GM11168 (cell line): ENCODE measurements around the gene EDARADD.
"Not testable (repeated sequence)": the region's sequence is repeated elsewhere in the genome, so short reads cannot be mapped to it uniquely, and the experiment has no call there.

Experiments
- in situ Hi-C: fragments of 300-500 bp; cut with MboI; formaldehyde crosslinking; loops from one replicate; pipeline ENCODE4 v1.12.0; 2022; ENCODE audit warnings: low sequenced_read_pairs; ENCODE audit not compliant: unreplicated experiment

EDARADD gene

DNA sequence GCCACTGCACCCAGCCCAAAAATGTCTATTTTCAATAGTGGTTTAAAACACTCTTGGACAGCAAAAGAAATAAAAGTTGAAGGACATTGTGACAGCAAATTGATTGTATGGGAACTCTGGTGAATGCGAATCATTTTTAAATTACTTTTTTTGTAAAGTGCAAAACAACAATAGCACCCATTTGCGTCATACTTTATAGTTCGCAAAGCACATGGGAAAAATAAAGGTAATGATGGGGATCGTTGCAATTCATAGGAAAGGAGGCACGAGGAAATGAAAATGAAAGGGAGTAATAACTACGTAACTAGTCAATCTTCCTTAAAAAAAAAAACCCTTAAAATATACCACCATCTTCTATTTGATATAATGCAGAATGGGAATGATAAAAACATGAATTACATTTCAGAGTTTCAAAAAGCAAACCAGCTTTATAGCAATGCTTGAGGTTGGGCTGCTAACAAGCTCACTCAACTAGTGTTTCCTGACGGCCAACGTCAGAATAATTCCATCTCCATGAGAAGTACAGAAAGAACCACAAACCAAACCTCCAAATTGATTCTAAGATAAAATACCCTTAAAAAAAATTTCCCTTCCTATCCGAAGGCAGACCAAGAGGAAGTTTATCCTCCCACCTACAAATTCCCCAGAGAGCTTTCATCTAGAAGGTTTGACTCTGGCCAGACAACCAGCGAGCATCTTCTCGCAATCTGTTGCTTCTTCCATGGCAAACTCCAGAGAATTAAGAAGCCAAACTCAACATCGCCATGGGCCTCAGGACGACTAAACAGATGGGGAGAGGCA lies at the start of gene EDARADD:
TSS of gene EDARADD (plus strand) at position 606 of the 801 bp plus-strand sequence. CDS start at position 765, 159 bp downstream.
- in situ Hi-C loops: no loop called here

DNA sequence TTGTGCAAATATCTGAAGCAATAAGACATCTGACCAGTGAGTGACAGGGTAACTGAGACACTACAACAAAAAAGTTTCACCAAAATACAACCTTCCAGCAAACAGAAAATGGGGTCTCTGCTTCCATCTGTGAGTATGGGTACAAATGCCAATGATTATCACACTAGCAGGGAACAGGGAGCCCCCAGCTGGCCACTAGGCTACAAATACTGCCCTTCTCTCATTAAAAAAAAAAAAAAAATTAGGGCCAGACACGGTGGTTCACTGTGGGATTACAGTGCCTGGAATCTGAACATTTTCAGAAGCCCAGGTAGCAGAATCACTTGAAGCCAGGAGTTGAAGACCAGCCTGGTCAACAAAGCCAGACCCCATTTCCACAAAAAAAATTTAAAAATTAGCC lies 48.4 kb upstream of the EDARADD start:
- in situ Hi-C loops: no loop called here

- in situ Hi-C loops: no loop called here
These were observed 46.0 kb upstream of the EDARADD start for GRCh38 chr1:236348071-236348470.

DNA sequence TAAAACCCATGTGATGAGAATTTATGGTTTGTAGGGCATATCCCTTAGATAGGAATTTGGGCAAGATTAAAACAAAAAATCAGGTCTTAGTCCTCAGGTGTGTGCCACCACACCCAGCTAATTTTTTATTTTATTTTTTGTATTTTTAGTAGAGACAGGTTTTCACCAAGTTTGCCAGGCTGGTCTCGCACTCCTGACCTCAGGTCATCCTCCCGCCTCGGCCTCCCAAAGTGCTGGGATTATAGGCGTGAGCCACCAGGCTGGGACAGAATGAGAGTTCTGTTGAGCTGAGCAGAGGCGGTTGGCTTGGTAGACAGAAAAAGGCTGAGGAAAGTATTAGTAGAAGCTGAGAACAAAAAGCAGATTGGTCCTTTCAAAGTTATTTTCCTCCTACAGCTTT lies 43.8 kb upstream of the EDARADD start:
- in situ Hi-C loops: no loop called here

- in situ Hi-C loops: no loop called here
These were observed 42.1 kb upstream of the EDARADD start for GRCh38 chr1:236351875-236352573.

- in situ Hi-C loops: not testable (repeated sequence)
These were observed 41.3 kb upstream of the EDARADD start for GRCh38 chr1:236352747-236353146.

GRCh38 chr1:236353813-236354212 lies 40.3 kb upstream of the EDARADD start:
- in situ Hi-C loops: no loop called here

DNA sequence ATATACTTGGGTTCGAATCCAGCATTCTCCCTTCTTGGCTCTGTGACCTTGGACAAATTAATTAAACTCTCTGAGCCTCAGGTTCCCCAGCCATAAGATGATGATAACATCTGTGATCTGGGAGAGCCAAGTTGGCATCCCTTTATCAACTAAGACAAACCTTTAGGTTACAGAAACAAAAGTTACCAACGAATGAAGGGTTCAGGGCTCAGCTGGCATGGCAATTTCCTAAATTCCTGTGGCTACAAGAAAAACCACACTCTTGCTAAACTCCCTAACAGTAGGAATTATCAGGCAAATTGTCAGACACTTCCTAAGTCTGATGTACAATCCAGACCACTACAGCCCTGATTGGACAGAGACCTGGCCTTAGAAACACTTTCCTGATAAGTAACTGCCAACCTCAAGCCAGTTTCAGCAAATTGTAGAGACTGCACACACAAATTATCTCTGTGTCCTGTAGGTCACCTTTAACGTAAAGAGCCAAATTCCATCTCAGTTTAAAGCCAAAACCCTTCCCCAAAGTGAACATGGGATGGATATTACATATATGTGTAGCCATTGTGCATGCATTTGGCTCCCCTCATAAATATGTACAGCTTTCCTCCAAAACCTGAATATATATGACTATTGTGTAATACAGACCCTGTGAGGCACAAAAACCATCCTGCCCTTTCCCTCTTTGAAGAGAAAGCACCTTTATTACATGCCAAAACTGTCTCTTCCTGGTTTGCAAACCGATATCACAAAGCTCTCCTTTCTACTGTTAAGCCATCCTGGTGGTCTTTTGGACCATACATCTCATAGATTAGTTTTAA lies 39.5 kb upstream of the EDARADD start:
- in situ Hi-C loops: no loop called here

DNA sequence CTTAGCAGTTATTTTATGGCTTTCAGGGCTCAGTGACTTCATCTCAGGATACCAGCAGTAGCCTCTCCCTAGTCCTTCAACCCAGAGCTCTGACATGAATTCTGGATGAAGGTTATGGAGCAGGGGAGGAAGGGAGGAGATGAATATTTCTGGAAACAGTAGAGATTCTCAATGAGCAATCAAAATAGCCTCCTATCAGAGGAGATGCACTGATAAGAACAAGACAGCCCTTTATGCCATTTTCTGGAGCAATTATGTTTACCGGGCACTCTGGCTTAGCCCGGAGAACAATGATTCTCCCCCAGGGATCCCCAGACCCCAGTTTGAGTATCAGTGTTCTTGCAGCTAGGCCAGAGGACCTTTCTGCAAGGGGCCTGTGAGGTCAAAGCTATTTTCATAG lies 37.9 kb upstream of the EDARADD start:
- in situ Hi-C loops: no loop called here

DNA sequence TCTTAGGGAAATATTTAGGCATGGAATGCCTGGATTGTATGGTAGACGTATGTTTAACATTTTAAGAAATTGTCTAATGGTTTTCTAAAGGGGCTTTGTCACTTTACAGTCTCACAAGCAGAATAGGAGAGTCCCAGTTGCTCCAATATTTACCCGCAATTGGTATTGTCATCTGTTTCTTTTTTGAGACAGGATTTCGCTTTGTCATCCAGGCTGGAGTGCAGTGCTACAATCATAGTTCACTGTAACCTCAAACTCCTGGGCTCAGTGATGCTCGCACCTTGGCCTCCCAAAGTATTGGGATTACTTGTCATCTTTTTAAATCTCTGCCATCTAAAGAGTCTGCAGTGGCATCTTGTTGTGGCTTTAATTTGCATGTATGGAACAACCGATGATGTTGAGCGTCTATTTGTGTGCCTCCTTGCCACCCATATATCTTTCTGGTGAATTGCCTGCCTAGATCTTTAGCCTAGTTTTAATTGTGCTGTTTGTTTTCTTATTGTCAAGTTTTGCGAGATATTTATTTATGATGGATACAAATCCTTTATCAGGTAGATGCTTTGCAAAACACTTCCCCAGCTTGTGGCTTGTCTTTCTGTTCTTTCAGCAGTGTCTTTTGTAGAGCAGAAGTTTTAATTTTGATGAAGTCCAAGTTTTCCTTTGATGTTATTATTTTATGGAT lies 32.0 kb upstream of the EDARADD start:
- in situ Hi-C loops: no loop called here

DNA sequence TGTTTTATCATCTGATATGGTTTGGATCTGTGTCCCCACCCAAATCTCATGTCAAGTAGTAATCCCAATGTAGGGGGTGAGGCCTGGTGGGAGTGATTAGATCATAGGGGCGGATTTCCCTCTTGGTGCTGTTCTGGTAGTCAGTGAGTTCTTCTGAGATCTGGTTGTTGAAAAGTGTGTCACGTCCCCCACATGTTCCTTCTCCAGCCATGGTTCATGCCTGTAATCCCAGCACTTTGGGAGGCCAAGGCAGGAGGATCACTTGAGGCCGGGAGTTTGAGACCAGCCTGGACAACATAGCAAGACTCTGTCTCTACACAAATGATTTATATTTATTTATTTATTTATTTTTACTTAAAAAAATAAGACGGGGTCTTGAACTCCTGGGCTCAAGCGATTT lies 30.8 kb upstream of the EDARADD start:
- in situ Hi-C loops: no loop called here

DNA sequence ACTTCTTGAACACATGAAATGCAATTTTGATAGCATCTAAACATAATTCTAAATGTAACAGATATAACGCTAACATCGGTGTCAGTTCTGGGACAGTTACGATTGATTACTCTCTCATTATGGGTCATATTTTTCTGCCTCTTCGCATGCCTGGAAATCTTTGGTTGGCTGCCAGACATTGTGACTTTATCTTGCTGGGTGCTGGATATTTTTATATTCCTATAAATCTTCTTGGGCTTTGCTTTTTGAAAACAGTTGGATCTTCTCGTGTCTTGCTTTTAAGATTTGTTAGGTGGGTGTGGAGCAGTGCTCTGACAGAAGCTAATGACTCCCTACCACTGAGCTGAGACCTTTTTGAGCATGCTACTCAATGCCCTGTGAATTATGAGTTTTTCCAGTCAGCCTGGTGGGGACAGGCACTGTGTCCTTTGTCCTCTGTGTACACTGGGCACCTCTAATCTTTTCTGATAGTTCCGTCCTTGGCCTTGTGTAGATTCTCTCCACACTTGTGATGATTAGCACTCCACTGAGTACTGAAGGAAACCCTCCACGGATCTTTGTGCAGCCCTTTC lies 28.0 kb upstream of the EDARADD start:
- in situ Hi-C loops: no loop called here

GRCh38 chr1:236366681-236367080 lies 27.4 kb upstream of the EDARADD start:
- in situ Hi-C loops: not testable (repeated sequence)

DNA sequence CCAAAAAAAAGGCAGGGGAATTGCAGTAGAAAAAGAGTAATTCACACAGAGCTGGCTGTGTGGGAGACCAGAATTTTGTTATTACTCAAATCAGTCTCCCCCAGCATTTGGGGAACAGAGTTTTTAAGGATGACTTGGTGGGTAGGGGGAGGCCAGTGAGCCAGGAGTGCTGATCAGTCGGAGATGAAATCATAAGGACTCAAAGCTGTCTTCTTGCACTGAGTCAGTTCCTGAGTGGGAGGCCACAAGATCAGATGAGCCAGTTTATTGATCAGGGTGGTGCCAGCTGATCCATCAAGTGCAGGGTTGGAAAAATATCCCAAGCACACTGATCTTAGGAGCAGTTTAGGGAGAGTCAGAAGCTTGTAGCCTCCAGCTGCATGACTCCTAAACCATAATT lies 23.7 kb upstream of the EDARADD start:
- in situ Hi-C loops: no loop called here

DNA sequence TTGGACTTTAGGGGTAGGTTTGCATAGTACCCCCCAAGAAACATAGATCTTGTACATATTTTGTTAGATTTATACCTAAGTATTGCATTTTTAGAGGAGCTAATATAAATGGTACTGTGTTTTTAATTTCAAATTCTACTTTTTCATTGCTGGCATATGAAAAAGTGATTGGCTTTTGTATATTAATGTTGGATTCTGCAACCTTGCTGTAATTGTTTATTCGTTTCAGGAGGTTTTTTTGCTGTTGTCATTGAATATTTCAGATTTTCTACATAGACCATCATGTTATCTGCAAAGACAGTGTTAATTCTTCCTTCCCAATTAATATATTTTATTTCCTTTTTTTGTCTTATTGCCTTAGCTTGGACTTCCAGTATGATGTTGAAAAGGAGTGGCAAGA lies 23.0 kb upstream of the EDARADD start:
- in situ Hi-C loops: no loop called here

GRCh38 chr1:236377832-236378535 lies 16.1 kb upstream of the EDARADD start:
- in situ Hi-C loops: no loop called here

GRCh38 chr1:236381565-236382158 lies 12.4 kb upstream of the EDARADD start:
- in situ Hi-C loops: no loop called here

GRCh38 chr1:236388332-236388731 lies 5.8 kb upstream of the EDARADD start:
- in situ Hi-C loops: no loop called here

DNA sequence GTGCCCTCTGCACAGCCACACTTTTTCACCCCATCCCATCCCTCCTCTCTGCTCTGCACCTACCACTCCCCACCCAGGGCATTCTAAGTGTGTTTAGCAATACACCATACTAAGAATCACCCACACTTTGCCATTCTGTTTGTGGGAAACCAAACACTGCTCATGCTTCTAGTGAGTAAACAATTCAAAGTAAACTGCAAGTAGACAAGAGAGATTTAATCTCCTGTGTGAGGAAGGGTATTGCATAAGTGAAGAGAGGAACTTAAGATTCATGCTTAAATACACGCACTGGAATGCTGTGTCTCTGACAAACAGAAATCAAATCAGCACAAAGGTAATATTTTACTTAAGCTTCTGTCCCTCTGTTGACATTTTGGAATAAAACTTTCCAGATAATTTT lies 4.8 kb upstream of the EDARADD start:
- in situ Hi-C loops: no loop called here
